HG03280 (cell line): ENCODE data around the gene GOLGA6B.
"Not testable (repeated sequence)": the region's sequence is repeated elsewhere in the genome, so short reads cannot be mapped to it uniquely, and the experiment has no call there.

Experiments
- ATAC-seq: cut with Tn5 transposase; IDR thresholded peaks from one replicate; pipeline ENCODE4 v1.9.1; 2021; ENCODE audit warnings: mild to moderate bottlenecking, moderate library complexity; ENCODE audit not compliant: unreplicated experiment

Gene GOLGA6B

GRCh38 chr15:72654397-72654796, at the start of gene GOLGA6B:
Gene GOLGA6B (plus strand): TSS chr15:72654697. CDS start chr15:72654738, 41 bp downstream.
- ATAC-seq = not testable (repeated sequence)

GRCh38 chr15:72604794-72605193, 49.7 kb upstream of the GOLGA6B start:
- ATAC-seq = no peak

GRCh38 chr15:72608084-72608483, 46.4 kb upstream of the GOLGA6B start:
- not testable (repeated sequence) for ATAC-seq

GRCh38 chr15:72609862-72610261, 44.6 kb upstream of the GOLGA6B start:
- ATAC-seq = no peak

GRCh38 chr15:72612324-72612723, 42.2 kb upstream of the GOLGA6B start:
- not testable (repeated sequence) for ATAC-seq

GRCh38 chr15:72614810-72615532, 39.5 kb upstream of the GOLGA6B start:
- ATAC-seq = no peak

GRCh38 chr15:72615533-72616233, 38.8 kb upstream of the GOLGA6B start:
- ATAC-seq = not testable (repeated sequence)

GRCh38 chr15:72616491-72617210, 37.8 kb upstream of the GOLGA6B start:
- ATAC-seq = no peak

- ATAC-seq = not testable (repeated sequence)
These were observed 30.6 kb upstream of the GOLGA6B start for GRCh38 chr15:72623854-72624253.

GRCh38 chr15:72626153-72626552, 28.3 kb upstream of the GOLGA6B start:
- ATAC-seq = not testable (repeated sequence)

- ATAC-seq = not testable (repeated sequence)
These were observed 26.0 kb upstream of the GOLGA6B start for GRCh38 chr15:72628249-72629067.

- not testable (repeated sequence) for ATAC-seq
These were observed 25.4 kb upstream of the GOLGA6B start for GRCh38 chr15:72629068-72629570.

GRCh38 chr15:72636519-72637282, 17.8 kb upstream of the GOLGA6B start:
- ATAC-seq = not testable (repeated sequence)

GRCh38 chr15:72639759-72640483, 14.6 kb upstream of the GOLGA6B start:
- not testable (repeated sequence) for ATAC-seq

- not testable (repeated sequence) for ATAC-seq
These were observed 12.2 kb upstream of the GOLGA6B start for GRCh38 chr15:72642271-72642670.

GRCh38 chr15:72648631-72649253, 5.8 kb upstream of the GOLGA6B start:
- ATAC-seq = not testable (repeated sequence)

- ATAC-seq = not testable (repeated sequence)
These were observed 1.5 kb downstream of the GOLGA6B start for GRCh38 chr15:72656014-72656413.

- not testable (repeated sequence) for ATAC-seq
These were observed 6.6 kb downstream of the GOLGA6B start for GRCh38 chr15:72661081-72661480.
